Activated naive CD8-positive, alpha-beta T cell treated with anti-CD3 and anti-CD28 coated beads, Interleukin-2, amount 50 U/mL, for 16 hours (primary cell): ENCODE data around the gene CYP27A1.
"Not testable (repeated sequence)": the region's sequence is repeated elsewhere in the genome, so short reads cannot be mapped to it uniquely, and the experiment has no call there.

Experiments used
- DNase-seq: peaks from one replicate; pipeline ENCODE4 v3.0.0-alpha.2; 2020; ENCODE audit warnings: low read depth, low spot score

The CYP27A1 gene

DNA sequence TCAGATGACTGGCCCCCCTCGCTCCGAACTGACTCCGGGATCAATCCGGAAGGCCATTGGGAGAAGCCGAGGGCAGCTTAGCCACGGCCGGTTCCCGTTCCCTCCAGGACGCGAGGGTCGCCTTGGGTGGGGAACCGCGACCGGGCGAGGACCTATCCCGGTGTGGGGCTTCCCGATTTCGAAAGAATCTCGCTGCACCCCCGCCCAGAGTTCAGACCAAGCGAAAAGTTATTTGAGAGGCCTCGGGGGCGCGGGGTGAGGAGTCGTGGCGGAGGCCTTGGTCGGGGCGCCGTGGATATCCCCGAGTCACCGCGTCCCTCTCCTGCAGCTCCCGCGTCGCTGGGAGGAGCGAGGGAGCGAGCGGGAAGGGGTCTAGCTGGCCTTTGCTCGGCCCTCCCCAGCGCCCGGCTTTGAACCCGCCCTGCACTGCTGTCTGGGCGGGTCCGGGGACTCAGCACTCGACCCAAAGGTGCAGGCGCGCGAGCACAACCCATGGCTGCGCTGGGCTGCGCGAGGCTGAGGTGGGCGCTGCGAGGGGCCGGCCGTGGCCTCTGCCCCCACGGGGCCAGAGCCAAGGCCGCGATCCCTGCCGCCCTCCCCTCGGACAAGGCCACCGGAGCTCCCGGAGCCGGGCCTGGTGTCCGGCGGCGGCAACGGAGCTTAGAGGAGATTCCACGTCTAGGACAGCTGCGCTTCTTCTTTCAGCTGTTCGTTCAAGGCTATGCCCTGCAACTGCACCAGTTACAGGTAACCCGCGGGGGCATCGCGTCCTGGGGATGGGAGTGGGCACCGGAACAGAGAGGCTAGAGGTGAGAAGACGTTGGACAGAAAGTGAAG, at the start of gene CYP27A1:
CYP27A1 (plus strand) TSS at position 457 of the 837 bp plus-strand sequence; CDS start at position 493, 36 bp downstream.
- no peak for DNase-seq

DNA sequence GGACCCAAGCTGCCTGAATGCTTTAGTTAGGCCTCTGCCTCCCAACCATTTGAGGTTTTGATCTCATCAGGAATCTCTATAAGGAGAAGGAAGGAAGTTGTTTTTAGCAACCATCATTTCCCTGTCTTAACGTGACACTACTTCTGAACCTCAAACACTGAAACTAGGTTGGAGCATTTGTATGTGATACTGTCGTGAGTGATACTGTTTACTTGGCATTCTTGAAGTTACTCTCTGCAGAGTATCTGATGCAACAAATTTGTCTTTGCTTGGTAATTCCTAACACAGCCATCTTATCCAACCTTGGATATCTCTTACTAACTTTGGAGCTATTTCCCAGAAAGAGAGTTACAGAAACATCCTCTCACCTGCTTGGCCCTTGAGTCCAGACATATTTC, 49.2 kb upstream of the CYP27A1 start:
- DNase-seq: no peak

DNA sequence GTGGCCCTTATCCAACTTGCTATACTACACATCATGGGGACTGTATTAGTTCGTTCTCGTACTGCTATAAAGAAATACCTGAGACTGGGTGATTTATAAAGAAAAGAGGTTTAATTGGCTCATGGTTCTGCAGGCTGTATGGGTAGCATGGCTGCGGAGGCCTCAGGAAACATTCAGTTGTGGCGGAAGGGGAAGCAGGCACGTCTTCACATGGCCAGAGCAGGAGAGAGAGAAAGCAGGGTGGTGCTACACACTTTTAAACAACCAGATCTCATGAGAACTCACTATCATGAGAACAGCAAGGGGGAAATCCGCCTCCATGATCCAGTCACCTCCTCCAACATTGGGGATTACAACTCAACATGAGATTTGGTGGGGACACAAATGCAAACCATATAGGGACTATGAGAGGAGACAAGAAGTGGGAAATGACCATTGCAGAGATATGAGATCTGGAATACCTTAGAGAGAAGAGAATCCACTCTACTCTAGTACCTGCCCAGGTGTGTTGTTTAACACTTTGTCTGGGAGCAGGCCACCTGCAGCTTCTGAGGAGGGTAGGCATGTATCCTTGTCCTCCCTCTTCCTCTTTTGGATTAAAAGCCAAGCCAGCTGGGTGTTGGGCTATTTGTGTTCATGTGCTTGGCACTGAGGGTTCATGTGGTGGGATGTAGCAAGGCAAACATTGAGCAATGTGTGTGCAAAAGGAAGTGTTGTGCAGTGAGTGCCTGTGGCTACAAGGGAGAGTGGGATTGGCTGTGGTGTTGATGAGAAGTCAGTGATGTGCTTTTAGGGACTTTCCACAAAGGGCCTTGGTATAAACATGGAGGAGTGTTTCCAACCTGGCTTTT, 48.6 kb upstream of the CYP27A1 start:
- no peak for DNase-seq

DNA sequence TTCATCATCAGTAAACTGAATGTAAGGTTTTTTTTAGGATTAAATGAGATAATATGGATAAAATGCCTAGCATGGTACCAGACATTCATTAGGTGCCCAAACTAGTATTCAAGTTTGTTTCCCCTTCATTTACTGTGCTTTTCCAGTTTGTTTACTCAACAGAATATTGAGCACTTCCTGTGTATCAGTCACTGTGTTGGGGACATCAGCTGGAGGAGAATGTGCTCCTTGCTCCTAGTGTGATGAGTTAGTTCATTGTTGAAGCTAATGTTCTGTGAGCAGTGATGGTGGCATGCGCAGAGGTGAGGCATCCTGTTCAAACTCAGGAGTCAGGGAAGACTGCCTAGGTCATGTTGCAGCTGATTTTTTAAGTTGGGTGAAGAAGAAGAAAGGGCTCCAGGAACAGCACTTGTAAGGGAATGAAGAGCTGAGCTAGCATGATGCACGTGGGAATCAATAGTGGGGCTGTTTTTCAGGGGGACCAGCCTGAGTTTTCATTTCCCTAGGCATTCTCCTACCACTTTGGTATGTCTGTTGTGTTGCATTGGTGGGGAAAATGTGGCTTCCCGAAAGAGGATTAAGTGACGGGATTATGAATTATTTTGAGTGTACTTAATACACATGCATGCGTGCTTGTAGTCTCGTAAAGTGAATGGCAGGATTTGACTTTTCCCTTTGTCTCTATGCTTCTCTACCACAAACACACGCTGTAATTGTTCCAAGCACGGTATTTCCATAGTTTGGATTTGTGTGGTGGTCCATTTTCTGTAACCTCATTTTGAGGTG, 47.6 kb upstream of the CYP27A1 start:
- no peak for DNase-seq

DNA sequence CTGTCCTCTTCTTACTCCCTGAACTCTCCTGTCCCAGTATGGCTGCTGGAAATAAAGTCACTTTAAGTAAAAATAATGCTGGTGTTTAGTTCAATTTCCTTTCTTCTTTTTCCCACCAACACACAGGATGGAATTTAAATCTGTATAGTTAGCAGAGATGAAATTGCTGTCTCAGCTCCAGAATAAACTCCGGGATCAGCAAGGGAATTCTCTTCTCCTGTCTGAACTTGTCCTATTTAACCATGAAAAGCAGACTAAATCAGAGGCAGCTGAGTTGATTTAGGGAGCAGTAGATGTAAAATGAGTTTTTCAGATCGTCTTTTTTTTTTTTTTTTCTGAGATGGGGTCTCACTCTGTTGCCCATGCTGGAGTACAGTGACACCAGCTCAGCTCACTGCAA, 45.4 kb upstream of the CYP27A1 start:
- no peak for DNase-seq

DNA sequence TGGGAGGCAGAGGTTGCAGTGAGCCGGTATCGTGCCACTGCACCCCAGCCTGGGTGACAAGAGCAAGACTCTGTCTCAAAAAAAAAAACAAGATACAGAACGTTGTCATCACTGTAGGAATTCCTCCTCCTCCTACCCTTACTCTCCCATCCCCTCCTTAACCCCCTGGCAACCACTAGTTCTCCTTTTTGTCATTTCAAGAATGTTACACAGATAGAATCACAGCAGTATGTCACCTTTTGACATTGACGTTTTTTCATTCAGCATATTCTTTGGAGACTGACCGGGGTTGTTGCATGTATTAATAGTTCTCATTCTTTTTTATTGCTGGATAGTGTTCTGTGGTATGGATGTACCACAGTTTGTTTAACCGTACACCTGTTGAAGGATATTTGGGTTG, 38.9 kb upstream of the CYP27A1 start:
- no peak for DNase-seq

DNA sequence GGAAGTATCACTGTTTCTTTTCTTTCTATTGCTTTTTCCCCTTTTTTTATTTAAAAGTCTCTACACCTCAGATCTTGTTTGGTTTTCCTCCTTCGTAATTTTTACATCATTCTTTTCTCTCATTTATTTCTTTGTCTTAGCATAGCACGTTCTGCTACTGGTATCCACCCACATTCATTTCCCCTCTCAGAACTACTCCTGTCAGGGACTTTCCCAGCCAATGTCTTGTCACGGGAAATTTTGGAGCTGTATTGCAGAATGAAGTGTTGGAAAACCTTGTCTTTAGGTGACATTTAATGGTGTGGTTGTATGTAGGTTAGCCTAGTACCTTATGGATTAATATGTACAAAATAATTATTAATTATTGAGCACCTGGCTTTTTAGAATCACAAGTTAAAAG, 37.3 kb upstream of the CYP27A1 start:
- DNase-seq: no peak

DNA sequence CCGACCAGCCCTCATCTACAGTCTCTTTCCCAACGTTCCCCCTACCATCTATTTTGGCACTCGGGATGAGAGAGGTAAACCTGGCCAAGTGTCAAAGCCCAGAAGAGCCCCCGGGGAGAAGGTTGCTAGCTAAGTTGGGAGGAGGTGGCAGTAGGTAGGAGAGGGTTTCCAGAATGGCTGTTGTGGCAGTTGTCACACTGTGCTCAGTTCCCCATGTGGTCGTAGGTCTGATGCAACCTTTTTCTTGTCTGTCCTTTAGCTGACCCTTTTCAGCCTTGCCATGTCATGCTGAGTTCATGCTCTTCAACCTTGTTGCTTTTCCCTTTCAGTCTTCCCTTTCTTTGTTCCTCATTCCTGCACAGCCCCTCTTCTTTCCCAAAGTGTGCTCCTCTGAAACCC, 36.8 kb upstream of the CYP27A1 start:
- no peak for DNase-seq

DNA sequence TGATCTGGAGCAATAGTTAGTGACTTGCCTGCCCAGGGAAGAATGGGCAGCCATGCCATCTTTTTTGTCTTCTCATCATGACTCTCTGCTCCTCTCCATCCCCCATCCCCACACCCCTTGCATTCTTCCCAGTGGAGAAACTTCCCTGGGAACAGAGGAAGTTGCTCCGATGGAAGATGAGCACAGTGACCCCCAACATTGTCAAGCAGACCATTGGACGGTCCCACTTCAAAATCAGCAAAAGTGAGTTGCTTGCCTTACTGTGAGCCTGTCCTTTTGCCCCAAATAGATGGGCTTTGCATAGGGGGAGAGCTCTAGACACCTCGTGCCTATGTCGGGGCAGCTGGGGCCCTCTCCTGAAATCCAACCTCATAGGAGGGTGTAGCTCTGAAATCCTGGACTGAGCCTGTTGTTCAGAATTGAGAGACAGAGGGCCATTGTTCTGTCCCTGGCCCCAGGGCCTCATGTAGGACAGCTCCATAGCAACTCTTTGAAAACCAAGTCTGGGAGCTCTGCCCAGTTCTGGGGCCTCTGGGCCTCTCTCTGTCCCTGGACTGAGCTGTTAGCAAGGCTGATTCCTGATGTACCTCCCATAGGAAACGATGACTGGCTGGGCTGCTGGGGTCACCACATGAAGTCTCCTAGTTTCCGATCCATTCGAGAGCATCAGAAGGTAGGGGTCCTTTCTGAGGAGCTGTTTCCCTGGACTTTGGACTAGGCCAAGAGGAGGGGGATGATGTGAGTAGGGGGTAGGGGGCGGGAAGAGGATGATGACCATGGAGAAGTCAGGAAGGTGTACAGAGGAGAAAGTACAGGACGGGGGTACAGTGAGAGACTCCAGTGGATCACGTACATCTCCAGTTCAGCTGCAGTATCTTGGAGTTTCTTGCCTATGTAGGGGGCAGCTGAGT, 36.1 kb upstream of the CYP27A1 start:
- no peak for DNase-seq

DNA sequence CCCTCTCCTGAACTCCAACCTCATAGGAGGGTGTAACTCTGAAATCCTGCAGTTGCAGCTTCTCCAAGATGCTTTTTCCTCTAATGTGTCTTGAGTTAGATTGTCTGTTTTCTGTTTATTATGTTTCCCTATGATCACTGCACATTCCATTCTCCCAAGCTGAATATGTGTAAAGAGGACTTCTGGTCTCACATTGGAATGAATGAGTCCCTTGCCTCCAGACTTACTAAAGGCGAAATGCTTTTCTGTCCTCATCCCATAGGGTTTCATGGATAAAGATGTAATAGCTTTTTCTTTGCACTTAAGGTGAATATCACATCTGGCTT, 35.5 kb upstream of the CYP27A1 start:
- no peak for DNase-seq

DNA sequence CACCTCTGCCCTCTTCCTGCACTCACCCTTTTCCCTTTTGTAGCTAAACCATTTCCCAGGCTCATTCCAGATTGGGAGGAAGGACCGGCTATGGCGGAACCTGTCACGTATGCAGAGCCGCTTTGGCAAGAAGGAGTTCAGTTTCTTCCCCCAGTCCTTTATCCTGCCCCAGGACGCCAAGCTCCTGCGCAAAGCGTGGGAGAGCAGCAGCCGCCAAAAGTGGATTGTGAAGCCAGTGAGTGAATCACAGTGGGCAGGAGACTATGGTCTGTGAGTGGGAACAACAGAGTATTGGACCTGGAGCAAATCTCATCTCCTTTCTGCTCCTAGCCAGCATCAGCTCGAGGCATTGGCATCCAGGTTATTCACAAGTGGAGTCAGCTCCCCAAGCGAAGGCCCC, 35.0 kb upstream of the CYP27A1 start:
- DNase-seq: no peak

DNA sequence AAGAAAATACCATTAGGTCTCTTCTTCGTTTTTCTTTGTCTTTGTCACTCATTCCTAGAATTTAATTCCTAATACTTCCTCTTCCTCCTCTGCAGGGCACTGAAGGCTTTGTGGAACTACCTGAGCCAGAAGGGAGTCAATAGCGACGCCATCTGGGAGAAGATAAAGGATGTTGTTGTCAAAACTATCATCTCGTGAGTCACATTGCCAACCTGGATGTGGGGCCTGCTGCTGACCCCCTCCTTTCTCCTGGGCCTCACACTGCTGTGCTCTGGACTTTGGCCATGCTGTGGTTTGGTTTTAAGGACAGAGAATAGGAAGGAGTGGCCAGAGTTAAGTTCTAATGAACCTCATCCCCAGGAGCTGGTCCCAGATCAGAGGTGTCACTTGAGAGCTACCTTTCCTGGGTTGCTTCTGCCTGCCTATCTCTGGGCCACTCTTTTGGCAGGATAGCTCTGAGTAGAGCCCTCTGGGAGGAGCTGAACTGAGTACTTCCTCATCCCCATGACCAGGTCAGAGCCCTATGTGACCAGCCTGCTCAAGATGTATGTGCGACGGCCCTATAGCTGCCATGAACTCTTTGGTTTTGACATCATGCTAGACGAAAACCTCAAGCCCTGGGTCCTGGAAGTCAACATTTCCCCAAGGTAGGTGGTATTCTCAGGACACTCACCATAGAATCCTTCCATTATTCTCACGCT, 33.1 kb upstream of the CYP27A1 start:
- DNase-seq: no peak

DNA sequence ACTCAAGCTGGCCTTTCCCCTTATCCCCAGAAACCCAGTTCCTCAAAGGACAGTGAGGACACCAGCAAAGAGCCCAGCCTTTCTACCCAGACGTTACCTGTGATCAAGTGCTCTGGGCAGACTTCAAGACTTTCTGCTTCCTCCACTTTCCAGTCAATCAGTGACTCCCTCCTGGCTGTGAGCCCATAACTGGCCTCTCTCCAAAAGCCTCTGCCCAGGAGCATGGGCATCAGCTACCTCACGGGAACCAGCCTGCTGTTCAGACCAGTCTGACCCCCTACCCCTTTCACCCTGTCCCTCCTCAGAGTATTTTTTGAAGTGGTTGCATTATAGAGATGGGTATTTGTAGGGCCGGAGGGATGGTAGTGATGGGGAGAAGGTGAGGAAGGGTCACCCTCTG, 27.7 kb upstream of the CYP27A1 start:
- DNase-seq: no peak

DNA sequence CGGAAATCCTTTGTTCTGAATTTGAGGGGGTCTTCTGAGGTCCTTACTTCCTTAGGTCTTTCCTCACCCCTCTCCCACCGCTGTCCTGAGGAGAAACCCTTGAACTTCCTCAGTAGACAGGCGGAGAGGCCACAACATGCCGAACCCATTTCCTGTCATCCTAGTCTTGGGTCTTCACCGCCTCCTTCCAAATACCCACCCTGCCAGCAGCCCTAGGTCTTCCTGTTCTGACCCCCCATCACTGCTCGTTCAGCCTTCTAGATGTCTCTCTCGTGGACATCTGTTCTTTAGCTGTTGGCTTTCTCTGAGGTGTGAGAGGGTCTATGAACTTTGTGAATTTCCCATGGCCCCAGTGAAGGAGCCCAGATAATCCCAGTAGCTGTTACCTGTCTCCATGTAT, 27.2 kb upstream of the CYP27A1 start:
- no peak for DNase-seq

DNA sequence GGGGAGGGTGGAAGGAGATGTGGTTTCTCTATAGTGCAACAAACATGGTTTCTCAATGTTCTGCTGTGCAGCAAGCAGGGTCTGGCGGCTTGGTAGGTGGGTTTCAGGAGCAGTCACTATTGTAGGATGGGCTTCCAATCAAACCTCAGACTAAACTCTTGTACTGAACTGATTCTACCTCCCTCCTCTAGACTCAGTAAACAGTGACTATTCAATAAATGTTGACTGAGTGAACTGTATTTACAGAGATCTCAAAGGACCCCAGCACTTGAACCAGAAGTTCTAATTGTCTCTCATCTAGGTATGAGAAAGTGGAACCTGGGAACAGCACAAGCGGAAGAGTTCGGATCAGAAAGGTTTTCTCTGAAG, 26.8 kb upstream of the CYP27A1 start:
- DNase-seq: no peak

DNA sequence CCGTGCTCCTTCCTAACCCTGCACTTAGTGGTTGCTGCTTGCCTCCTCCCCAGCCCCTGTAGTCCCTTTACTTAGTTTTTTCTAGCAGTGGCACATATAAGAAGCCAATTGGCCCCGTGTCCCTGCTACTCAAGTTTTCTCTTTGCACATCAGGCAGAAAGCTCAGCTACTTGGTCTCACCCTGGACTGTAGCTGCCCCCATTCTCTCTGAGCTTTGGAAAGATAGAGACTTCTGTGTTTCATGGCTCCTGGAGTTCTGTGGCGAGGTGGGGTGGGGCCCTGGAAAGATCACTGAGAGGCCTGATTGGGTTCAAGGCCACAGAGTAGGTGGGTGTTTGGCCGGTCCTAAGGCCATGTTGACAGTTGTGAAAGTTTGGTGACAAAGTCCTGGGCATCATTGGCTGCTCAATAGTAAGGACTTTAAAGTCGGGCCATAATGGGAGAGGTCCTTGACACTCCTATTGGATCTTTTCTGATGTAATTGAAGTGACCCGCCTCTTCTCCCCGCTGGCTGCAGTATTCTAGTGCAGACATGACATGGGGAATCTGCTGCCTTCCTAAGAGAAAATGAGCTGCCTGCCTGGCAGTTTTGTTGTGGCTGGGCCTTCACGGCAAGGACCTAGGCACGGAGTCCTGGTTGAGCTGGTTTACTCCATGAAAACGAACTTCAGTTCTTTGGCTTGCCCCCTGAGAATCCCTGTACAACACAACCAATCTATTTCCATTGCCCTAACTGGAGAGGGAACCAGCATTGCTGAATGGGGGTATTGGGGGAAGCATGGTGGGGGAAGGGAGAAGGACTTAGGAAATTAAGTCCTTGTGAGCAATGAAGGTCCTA, 26.2 kb upstream of the CYP27A1 start:
- DNase-seq: no peak

DNA sequence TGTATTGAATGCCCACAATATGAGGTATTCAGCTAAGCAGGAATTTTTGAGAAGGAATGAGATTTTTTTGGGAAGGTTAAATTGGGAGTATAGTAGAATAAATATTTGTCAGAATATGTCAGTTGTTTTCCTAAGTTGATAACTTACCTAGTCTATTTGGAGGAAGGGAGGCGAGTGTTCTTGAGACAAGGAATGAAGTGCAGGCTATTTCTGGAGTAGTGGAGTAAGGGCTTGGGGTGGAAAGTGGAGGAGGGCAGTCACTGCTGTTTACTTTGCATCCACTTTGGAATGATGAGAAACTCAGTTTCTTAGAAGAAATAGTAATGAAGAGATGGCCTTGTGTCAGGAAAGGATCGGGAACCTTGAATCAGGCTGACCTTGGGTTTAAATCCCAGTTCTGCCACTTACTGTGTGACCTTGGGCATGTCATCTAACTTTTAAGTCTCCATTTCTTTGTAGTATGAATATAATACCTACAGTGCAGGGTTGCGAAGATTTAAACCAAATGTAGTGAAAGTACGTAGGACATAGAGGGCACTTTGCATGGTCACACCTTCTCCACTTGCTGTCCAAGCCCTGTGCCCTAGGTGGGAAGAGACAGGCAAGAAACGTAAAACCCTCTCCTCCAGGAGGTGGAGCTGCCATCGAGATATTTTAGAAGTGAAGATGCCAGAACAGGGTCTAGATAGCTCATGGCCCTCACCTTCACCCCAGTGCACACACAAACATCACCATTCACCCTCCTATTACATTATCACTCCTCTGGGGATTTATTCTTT, 25.2 kb upstream of the CYP27A1 start:
- no peak for DNase-seq

DNA sequence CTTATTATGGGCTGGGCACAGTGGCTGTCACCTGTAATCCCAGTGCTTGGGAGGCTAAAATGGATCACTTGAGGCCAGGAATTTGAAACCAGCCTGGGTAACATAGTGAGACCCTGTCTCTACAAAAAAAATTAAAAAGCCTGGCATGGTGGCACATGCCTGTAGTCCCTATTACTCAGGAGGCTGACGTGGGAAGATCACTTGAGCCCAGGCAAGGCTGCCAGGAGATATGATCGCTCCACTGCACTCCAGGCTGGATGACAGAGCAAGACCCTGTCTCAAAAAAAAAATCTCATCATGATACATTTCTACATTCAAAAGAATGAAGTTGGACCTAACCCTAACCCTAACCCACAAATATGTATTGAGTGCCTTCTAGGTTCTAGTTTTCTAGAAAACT, 20.2 kb upstream of the CYP27A1 start:
- no peak for DNase-seq

DNA sequence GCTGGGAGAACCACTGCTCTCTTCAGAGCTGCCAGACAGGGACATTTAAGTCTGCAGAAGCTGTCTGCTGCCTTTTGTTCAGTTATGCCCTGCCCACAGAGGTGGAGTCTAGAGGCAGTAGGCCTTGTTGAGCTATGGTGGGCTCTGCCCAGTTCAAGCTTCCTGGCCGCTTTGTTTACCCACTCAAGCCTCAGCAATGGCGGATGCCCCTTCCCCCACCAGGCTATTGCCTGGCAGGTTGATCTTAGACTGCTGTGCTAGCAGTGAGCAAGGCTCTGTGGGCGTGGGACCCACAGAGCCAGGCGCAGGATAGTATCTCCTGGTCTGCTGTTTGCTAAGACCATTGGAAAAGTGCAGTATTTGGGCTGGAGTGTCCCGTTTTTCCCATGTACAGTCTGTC, 9.2 kb upstream of the CYP27A1 start:
- not testable (repeated sequence) for DNase-seq
